Uterus (tissue), 4 donors: ENCODE measurements around the gene RRP1B. TPM values are rescaled to one million over a fixed set of nuclear protein-coding genes. Genes with fewer than 3 reads are reported as not detected.
A peak's percentile ranks its signal among the peaks of the same experiment; 100 is the strongest.
"Not testable (repeated sequence)": the region's sequence is repeated elsewhere in the genome, so short reads cannot be mapped to it uniquely, and the experiment has no call there.

Source experiments
- DNase-seq, 2 donors: peaks; one replicate each; pipeline ENCODE4 v3.0.0-alpha.2; 2019 to 2020
- H3K27ac ChIP-seq, 2 donors: fragments of 200-600 bp; sonication (generic); 1 replicate in 1 of 2; 2 replicates in 1 of 2; pipeline ENCODE4 v1.5.1; 2016 to 2018
- H3K27me3 ChIP-seq, 2 donors: fragments of 200-600 bp; sonication (generic); one replicate each; pipeline ENCODE4 v1.5.1; 2018 to 2019; ENCODE audit warnings: control low read depth in 1 of 2
- H3K36me3 ChIP-seq, 2 donors: fragments of 200-600 bp; sonication (generic); one replicate each; pipeline ENCODE4 v1.5.1; 2019; ENCODE audit warnings: control low read depth in 1 of 2
- H3K4me1 ChIP-seq, 2 donors: fragments of 200-600 bp; sonication (generic); one replicate each; pipeline ENCODE4 v1.5.1; 2018 to 2019; ENCODE audit warnings: control low read depth in 1 of 2
- H3K4me3 ChIP-seq, 2 donors: fragments of 200-600 bp; sonication (generic); 1 replicate in 1 of 2; 2 replicates in 1 of 2; pipeline ENCODE4 v1.5.1; 2018 to 2019; ENCODE audit warnings: mild to moderate bottlenecking in 1 of 2
- H3K9me3 ChIP-seq, 2 donors: fragments of 200-600 bp; sonication (generic); one replicate each; pipeline ENCODE4 v1.5.1; 2019; ENCODE audit warnings: control low read depth in 1 of 2
- CTCF ChIP-seq, 4 experiments: fragments of 200-600 bp in 2 of 4; fragments of 450-650 bp in 2 of 4; sonication (generic) in 2 of 4; IDR thresholded peaks; one replicate each; pipeline ENCODE4 v1.5.1; 2016 to 2019; ENCODE audit warnings: antibody characterized with exemption in 4 of 4, mild to moderate bottlenecking in 2 of 4, moderate library complexity in 1 of 4
- POLR2A ChIP-seq, 2 donors: fragments of 450-650 bp; IDR thresholded peaks; one replicate each; pipeline ENCODE4 v1.6.1; 2016; ENCODE audit warnings: antibody characterized with exemption in 2 of 2, mild to moderate bottlenecking in 1 of 2, moderate library complexity in 1 of 2
- intact Hi-C: fragments of 100-400 bp; cut with DNase I; formaldehyde crosslinking; loops from one replicate; pipeline ENCODE4 v1.15.1; 2023; ENCODE audit warnings: low total_unique reads
- total RNA-seq, 4 donors: library from RNA; depleted of rRNA in 3 of 4; stranded (reverse); fragments of >200 nt in 3 of 4; gene quantifications; one replicate each; pipeline versions ENCODE4 v1.1.0 to v1.2.4, GENCODE V29; 2014 to 2023
- donor health status: DM: yes; HTN: yes; CAD: no.

RRP1B gene
- total RNA-seq, 4 donors from 2014 or later = 9.7 to 28.1 (median 19.3) TPM

DNA sequence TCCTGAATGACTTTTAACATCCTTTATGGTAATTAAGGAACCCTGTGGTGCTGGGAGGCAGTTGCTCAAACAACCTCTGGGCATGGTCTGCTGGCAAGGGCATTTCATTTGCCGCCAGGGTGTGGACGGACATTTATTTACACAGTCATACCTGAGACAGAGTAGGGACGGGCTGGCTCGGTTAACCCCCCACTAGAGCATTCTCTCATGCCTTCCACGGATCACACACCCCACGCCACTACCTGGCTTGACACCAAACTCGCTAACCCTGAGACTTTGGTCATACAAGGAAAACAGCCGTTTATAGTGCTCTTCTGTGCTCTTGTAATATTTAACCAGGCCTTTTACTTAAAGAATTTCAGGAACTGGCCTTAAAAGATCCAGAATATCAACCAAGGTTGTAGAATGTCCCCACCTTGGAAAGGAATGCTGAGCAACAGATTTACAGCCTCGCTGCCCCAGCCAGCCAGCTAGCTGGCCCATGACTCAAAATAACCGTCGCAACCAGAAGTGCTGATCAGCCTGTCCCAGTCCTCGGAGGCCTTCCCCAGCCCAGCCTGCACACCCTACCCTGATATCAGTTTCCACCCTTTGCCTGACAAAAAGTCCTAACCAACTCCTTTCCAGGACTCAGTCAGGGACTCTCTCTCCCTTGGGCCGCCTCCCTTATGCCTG is 53.0 kb downstream of the RRP1B start:
- Histone ChIP-seq H3K27me3 (no peaks in the 10 kb centered on the region), H3K27ac (no peak overlapping the region), H3K9me3 (no peaks in the 10 kb centered on the region), H3K4me1 (no peaks in the 10 kb centered on the region), H3K4me3 (no peak overlapping the region), H3K36me3 (no peaks in the 10 kb centered on the region)
- intact Hi-C loops = loop anchor here (10.0 kb wide), 1 partner anchor 62 kb away; the partner anchor contains the start of gene CSTB
- no peak for TF ChIP-seq CTCF (IDR thresholded peaks at IDR 0.05)
- no peak for TF ChIP-seq POLR2A (IDR thresholded peaks at IDR 0.05)
- no peak for DNase-seq

GRCh38 chr21:43713123-43713522 is 53.8 kb downstream of the RRP1B start:
- not testable (repeated sequence) for H3K27ac ChIP-seq, H3K4me3 ChIP-seq, H3K9me3 ChIP-seq, H3K27me3 ChIP-seq, DNase-seq, H3K36me3 ChIP-seq, H3K4me1 ChIP-seq
- intact Hi-C loops = loop anchor here (10.0 kb wide), 1 partner anchor 62 kb away; the partner anchor contains the start of gene CSTB

DNA sequence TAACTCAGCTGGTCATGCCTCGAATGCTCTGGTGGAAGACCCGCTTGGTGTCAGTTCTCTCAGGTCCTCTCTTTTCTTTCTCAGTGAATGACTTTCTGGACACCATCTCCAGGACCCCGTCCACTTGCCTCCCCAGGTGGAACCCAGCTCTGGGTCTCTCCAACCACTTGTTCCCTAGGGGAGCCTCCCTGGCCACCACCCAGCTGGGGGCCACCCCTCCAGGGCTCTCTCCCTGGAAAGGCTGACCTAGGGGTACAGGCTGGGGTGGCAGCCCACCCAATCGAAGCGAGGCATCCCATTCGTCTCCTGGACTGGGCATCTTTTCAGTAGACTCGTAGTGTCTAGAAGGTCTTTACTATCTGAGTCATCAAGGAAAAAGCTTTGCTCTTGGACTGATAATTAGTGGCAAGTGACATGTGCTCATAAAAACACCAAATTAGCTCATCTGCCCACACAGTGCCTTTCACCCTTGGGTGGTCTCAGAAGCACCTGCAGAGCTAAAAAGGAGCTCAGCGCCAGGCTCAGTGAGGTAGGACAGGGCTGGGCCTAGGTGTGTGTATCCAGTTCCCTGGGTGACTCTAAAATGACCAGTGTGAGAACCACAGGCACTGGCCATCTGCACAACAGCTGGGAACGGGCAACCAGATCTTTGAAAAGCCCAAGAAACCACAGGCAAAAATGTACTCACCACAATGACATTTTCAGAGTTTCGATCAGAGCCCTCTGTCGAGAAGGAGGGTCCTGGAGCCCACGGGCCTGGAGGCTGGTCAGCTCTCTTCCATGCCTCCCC is 57.2 kb downstream of the RRP1B start:
- no peaks in the 10 kb centered on the region for H3K9me3 ChIP-seq
- no peak overlapping the region for H3K4me3 ChIP-seq
- H3K27me3 ChIP-seq = no peaks in the 10 kb centered on the region
- DNase-seq = no peak
- intact Hi-C loops = loop anchor here (10.0 kb wide), 1 partner anchor 58 kb away; the partner anchor contains the start of gene CSTB
- TF ChIP-seq CTCF (IDR thresholded peaks at IDR 0.05) (no peak), POLR2A (IDR thresholded peaks at IDR 0.05) (no peak)
- no peak overlapping the region for H3K27ac ChIP-seq
- no peaks in the 10 kb centered on the region for H3K36me3 ChIP-seq
- peaks cover 3 to 14% of the 10 kb centered on the region in 2 donors for H3K4me1 ChIP-seq

DNA sequence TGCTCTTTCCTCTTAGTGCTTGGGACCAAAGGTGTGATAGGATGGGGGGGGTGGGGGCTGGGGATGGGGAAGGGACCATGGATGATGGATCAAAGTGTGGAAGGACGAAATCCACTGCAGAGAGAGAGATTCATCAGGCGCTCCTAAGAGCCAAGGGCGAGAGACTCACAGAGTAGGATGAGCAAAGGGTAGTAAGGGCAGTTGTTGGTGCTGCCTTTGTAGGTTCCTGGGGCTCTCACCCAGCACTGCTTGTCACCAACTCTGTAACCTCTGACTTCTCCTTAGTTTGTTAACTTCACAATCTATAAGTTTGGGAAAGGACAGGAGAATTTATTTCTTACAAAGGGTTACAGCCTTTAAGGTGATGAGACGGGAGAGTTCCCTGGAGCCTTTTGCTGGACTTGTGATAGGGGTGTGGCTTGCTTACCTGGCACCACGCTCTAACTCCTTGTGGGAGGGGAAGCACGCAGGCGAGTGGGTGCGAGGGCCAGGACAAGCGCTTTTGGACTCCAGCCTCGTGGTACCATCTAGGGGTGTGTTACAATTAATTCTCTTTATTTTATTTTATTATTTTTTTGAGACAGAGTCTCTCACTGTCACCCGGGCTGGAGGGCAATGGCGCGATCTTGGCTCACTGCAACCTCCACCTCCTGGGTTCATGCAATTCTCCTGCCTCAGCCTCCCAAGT is 58.0 kb downstream of the RRP1B start:
- no peak for TF ChIP-seq POLR2A (IDR thresholded peaks at IDR 0.05)
- TF ChIP-seq CTCF (IDR thresholded peaks at IDR 0.05) = no peak
- Histone ChIP-seq H3K27ac (no peak overlapping the region), H3K27me3 (no peaks in the 10 kb centered on the region), H3K9me3 (no peaks in the 10 kb centered on the region), H3K36me3 (no peaks in the 10 kb centered on the region), H3K4me1 (peaks cover 3 to 14% of the 10 kb centered on the region in 2 donors), H3K4me3 (no peak overlapping the region)
- no peak for DNase-seq
- intact Hi-C loops = loop anchor here (10.0 kb wide), 1 partner anchor 57 kb away; the partner anchor contains the start of gene CSTB

DNA sequence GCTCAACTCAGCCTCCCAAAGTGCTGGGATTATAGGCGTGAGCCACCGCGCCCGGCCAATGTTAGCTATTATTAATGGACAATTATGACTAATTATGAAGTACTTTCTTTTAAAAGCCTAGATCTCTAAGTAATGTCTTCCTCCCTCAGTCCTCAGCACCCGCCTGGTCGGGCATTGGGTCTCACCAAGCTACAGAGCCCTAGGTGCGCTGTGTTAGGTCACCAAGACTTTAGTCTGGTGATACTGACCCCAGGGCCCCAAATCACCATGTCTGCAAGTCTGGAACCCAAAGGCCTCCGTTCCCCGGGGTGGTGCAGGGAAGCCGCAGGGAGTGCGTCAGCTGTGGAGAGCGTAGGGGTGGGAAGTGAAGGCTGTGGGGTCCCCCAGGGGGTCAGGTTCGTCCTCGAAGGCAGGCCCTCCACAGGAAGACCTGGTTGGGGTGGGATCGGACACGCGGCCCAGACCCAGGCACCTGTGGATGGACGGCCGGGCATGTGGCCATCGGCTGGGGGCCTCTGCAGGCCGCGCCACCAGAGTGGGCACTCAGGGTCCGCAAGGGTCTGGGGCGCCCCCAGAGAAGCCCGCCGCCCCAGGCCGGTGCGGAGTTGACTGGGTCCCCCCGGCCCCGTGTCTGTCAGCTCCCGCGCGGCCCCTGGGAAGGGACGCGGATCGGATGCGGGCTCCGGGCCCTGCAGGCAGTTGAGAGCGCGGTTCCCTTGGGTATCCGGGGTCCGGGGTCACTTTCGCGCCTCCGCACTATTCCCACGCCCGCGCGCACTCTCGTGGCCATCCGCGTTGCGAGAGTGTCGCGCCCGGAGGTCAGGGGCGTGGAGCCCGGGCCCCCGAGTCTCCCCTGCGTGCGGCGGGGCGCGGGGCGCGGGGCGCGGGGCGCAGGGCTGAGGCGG is 58.9 kb downstream of the RRP1B start:
- H3K36me3 ChIP-seq = no peaks in the 10 kb centered on the region
- no peaks in the 10 kb centered on the region for H3K9me3 ChIP-seq
- peaks cover 3 to 14% of the 10 kb centered on the region in 2 donors for H3K4me1 ChIP-seq
- no peaks in the 10 kb centered on the region for H3K27me3 ChIP-seq
- peak overlapping the region; percentile 68 to 78 for H3K4me3 ChIP-seq
- no peak for TF ChIP-seq CTCF (IDR thresholded peaks at IDR 0.05)
- TF ChIP-seq POLR2A (IDR thresholded peaks at IDR 0.05) = no peak
- peak overlapping the region; percentile 61 to 77 for H3K27ac ChIP-seq
- intact Hi-C loops = loop anchor here (10.0 kb wide), 1 partner anchor 57 kb away; the partner anchor contains the start of gene CSTB
- DNase-seq = peak in 1 of 2 donors; percentile 25
